Epithelial cell of esophagus (primary cell): ENCODE results near the gene ABHD12B.

Experiments
- DNase-seq: peaks from one replicate; pipeline ENCODE4 v3.0.0; 2010; ENCODE audit warnings: low read depth
- H3K4me3 ChIP-seq: 2 replicates; pipeline ENCODE4 v1.5.1; 2011; ENCODE audit warnings: mild to moderate bottlenecking, low read length, control low read depth
- CTCF ChIP-seq: IDR thresholded peaks from 2 replicates; pipeline ENCODE4 v1.5.1; 2011; ENCODE audit warnings: low read depth, mild to moderate bottlenecking, low read length, control low read depth, inconsistent platforms; ENCODE audit not compliant: insufficient read depth; ENCODE audit errors: missing control alignments

ABHD12B gene

GRCh38 chr14:50943261-50943942 is 71.5 kb downstream of the ABHD12B start:
- TF ChIP-seq CTCF = no peak
- DNase-seq = peak; percentile 53
- peak overlapping the region; percentile 81 for H3K4me3 ChIP-seq

GRCh38 chr14:50943943-50944646 is 72.2 kb downstream of the ABHD12B start, which contains the start of gene PYGL:
Gene PYGL, minus strand, starts transcription at chr14:50944483. Its CDS starts 80 bp downstream, at chr14:50944403.
- TF ChIP-seq CTCF = no peak
- peak within 1 kb of the TSS; percentile 81 for H3K4me3 ChIP-seq
- peak; percentile 80 for DNase-seq

GRCh38 chr14:50944647-50945413 is 73.0 kb downstream of the ABHD12B start:
- no peak for TF ChIP-seq CTCF
- peak overlapping the region; percentile 81 for H3K4me3 ChIP-seq
- peak; percentile 83 for DNase-seq

- H3K4me3 ChIP-seq = no peak overlapping the region
- TF ChIP-seq CTCF = no peak
- DNase-seq = no peak
Observed at GRCh38 chr14:50946234-50946935, 74.5 kb downstream of the ABHD12B start.

- DNase-seq = peak; percentile 24
- no peak for TF ChIP-seq CTCF
Observed at GRCh38 chr14:50947446-50947845, 75.6 kb downstream of the ABHD12B start.

GRCh38 chr14:50948205-50948604 is 76.4 kb downstream of the ABHD12B start:
- H3K4me3 ChIP-seq = no peak overlapping the region
- no peak for DNase-seq
- no peak for TF ChIP-seq CTCF

More at GRCh38 chr14:50947446-50947845, 75.6 kb downstream of the ABHD12B start:
- H3K4me3 ChIP-seq = no peak overlapping the region
